ENCODE measurements around the gene SETDB2.

Gene SETDB2

GRCh38 chr13:49407068-49407467 is 37.0 kb upstream of the SETDB2 start:
- no peaks in the 10 kb centered on the region for H3K36me3 ChIP-seq (ENCODE audit: insufficient read depth, low read length)
- DNase-seq (ENCODE audit: low read depth, low spot score), result no peak
- no peak overlapping the region for H3K9ac ChIP-seq (ENCODE audit: insufficient read length)
- no peak for TF ChIP-seq FOXP2 (optimal IDR thresholded peaks at IDR 0.05; ENCODE audit: control extremely low read depth, extremely low read length, insufficient read depth)
- TF ChIP-seq POLR2AphosphoS5 (IDR thresholded peaks at IDR 0.05; ENCODE audit: borderline replicate concordance, low read depth, low read length), result no peak
- no peak for TF ChIP-seq EZH2 (IDR thresholded peaks at IDR 0.05)
- H3K4me3 ChIP-seq, result no peak overlapping the region
- no peak overlapping the region for H3K27ac ChIP-seq
- H3K9me3 ChIP-seq (ENCODE audit: low read depth, low read length), result no peaks in the 10 kb centered on the region

DNA sequence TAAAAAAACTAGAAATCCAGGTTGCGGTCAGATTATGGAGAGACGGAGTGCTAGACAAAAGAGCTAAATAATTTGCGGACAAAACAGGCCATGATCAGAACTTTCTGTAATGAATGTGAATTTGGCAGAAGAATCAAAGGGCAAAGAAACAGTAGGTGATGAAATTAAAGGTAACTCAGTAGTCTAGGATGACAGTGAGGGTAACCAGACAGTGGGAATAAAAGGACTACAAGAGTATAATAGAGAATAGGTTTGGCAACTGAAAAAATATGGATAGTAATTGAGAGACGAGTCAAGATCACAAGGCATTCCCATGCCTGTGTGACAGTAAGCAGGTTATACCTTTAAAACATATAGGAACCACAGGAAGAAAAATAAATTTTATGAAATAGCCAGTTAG is 36.1 kb upstream of the SETDB2 start:
- Histone ChIP-seq H3K4me3 (no peak overlapping the region), H3K9ac (ENCODE audit: insufficient read length) (no peak overlapping the region), H3K9me3 (ENCODE audit: low read depth, low read length) (no peaks in the 10 kb centered on the region), H3K27ac (no peak overlapping the region), H3K36me3 (ENCODE audit: insufficient read depth, low read length) (no peaks in the 10 kb centered on the region)
- no peak for TF ChIP-seq POLR2AphosphoS5 (IDR thresholded peaks at IDR 0.05; ENCODE audit: borderline replicate concordance, low read depth, low read length)
- TF ChIP-seq FOXP2 (optimal IDR thresholded peaks at IDR 0.05; ENCODE audit: control extremely low read depth, extremely low read length, insufficient read depth), result no peak
- TF ChIP-seq EZH2 (IDR thresholded peaks at IDR 0.05), result no peak
- DNase-seq (ENCODE audit: low read depth, low spot score), result no peak

DNA sequence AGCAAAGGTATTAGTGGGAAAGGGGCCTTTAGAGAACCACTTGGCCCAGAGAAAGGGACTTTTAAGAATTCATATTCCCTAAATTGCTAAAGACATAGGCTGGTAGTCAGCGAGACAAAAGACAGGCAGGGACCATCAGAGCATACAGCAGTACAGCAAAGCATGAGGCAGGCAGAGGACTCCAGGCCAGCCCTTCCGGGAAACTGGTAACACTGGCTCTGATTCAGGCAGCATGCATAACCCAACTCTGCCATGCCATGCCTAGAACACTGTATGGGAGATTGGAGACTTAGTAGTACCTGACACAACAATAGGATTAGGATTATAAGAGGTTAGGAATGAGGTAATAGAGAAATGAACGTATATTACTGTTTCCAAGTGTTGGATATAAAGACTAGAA is 35.1 kb upstream of the SETDB2 start:
- Histone ChIP-seq H3K36me3 (ENCODE audit: insufficient read depth, low read length) (no peaks in the 10 kb centered on the region), H3K9ac (ENCODE audit: insufficient read length) (no peak overlapping the region), H3K9me3 (ENCODE audit: low read depth, low read length) (no peaks in the 10 kb centered on the region), H3K4me3 (no peak overlapping the region), H3K27ac (no peak overlapping the region)
- no peak for DNase-seq (ENCODE audit: low read depth, low spot score)
- no peak for TF ChIP-seq EZH2 (IDR thresholded peaks at IDR 0.05)

GRCh38 chr13:49410006-49410405 is 34.1 kb upstream of the SETDB2 start:
- no peak overlapping the region for H3K27ac ChIP-seq
- no peak for DNase-seq (ENCODE audit: low read depth, low spot score)
- no peak for TF ChIP-seq FOXP2 (optimal IDR thresholded peaks at IDR 0.05; ENCODE audit: control extremely low read depth, extremely low read length, insufficient read depth)
- TF ChIP-seq EZH2 (IDR thresholded peaks at IDR 0.05), result no peak
- no peak for TF ChIP-seq POLR2AphosphoS5 (IDR thresholded peaks at IDR 0.05; ENCODE audit: borderline replicate concordance, low read depth, low read length)
- no peaks in the 10 kb centered on the region for H3K36me3 ChIP-seq (ENCODE audit: insufficient read depth, low read length)
- no peak overlapping the region for H3K9ac ChIP-seq (ENCODE audit: insufficient read length)
- no peaks in the 10 kb centered on the region for H3K9me3 ChIP-seq (ENCODE audit: low read depth, low read length)
- no peak overlapping the region for H3K4me3 ChIP-seq

DNA sequence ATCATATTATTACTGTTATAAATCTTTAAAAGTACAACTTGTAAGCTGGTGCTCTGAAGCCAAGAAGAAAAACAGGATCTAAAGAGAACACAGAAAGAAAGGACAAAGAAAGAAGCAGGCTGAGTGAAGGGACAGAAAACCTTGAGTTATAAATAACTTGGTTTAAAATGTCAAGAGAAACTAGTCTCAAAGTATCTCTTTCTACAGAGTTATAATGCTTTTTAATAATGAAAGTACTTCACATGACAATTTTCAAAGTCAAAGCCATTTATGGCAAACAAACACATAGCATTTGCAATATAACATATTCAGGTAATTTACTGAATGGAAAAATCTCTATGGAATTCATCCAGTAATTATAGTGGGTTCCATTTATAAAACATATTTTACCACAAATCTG is 33.6 kb upstream of the SETDB2 start:
- no peak overlapping the region for H3K9ac ChIP-seq (ENCODE audit: insufficient read length)
- TF ChIP-seq EZH2 (IDR thresholded peaks at IDR 0.05), result no peak
- TF ChIP-seq POLR2AphosphoS5 (IDR thresholded peaks at IDR 0.05; ENCODE audit: borderline replicate concordance, low read depth, low read length), result no peak
- TF ChIP-seq FOXP2 (optimal IDR thresholded peaks at IDR 0.05; ENCODE audit: control extremely low read depth, extremely low read length, insufficient read depth), result no peak
- H3K9me3 ChIP-seq (ENCODE audit: low read depth, low read length), result no peaks in the 10 kb centered on the region
- H3K4me3 ChIP-seq, result no peak overlapping the region
- DNase-seq (ENCODE audit: low read depth, low spot score), result no peak
- no peaks in the 10 kb centered on the region for H3K36me3 ChIP-seq (ENCODE audit: insufficient read depth, low read length)
- H3K27ac ChIP-seq, result no peak overlapping the region

DNA sequence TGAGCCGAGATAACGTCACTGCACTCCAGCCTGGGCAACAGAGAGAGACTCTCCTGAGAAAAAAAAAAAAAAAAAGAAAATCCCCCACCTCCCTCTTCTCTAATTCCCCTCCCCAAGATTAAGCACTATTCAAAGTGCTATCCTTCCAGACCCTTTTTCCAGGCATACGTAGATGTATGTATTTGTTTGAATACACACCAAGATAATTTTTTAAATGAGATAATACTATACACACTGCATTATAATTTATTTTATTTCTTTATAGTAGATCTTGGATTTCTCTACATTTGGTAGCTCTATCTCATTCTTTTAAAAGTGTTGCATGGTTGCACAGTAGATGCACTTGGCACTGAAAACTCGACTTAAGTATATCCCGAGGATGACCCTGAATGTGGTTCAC is 32.7 kb upstream of the SETDB2 start:
- no peaks in the 10 kb centered on the region for H3K36me3 ChIP-seq (ENCODE audit: insufficient read depth, low read length)
- no peak for DNase-seq (ENCODE audit: low read depth, low spot score)
- H3K9ac ChIP-seq (ENCODE audit: insufficient read length), result no peak overlapping the region
- H3K27ac ChIP-seq, result no peak overlapping the region
- no peak overlapping the region for H3K4me3 ChIP-seq
- no peaks in the 10 kb centered on the region for H3K9me3 ChIP-seq (ENCODE audit: low read depth, low read length)
- no peak for TF ChIP-seq POLR2AphosphoS5 (IDR thresholded peaks at IDR 0.05; ENCODE audit: borderline replicate concordance, low read depth, low read length)
- no peak for TF ChIP-seq FOXP2 (optimal IDR thresholded peaks at IDR 0.05; ENCODE audit: control extremely low read depth, extremely low read length, insufficient read depth)
- TF ChIP-seq EZH2 (IDR thresholded peaks at IDR 0.05), result no peak

- no peak for DNase-seq (ENCODE audit: low read depth, low spot score)
- no peak overlapping the region for H3K4me3 ChIP-seq
- H3K27ac ChIP-seq, result no peak overlapping the region
- H3K36me3 ChIP-seq (ENCODE audit: insufficient read depth, low read length), result no peaks in the 10 kb centered on the region
- no peaks in the 10 kb centered on the region for H3K9me3 ChIP-seq (ENCODE audit: low read depth, low read length)
- no peak for TF ChIP-seq FOXP2 (optimal IDR thresholded peaks at IDR 0.05; ENCODE audit: control extremely low read depth, extremely low read length, insufficient read depth)
- no peak for TF ChIP-seq EZH2 (IDR thresholded peaks at IDR 0.05)
- TF ChIP-seq POLR2AphosphoS5 (IDR thresholded peaks at IDR 0.05; ENCODE audit: borderline replicate concordance, low read depth, low read length), result no peak
- H3K9ac ChIP-seq (ENCODE audit: insufficient read length), result no peak overlapping the region
These were observed 31.3 kb upstream of the SETDB2 start for GRCh38 chr13:49412749-49413148.

DNA sequence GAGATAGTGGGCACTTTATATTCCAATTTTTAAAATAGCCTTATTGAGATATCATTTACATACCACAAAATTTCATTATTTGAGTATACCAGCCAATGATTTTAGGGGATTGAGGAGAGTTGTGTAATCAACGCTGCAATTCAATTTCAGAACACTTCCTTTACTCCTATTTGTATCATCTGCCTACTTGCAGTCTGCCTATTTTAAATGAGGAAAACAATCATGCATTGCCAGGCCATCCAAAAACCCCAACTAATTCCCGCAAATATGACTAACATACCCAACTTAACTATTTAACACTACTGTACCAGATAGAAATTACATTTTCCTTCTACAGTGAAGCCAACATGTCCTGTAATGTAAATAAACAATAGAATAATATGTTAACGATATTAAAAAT is 26.9 kb upstream of the SETDB2 start:
- TF ChIP-seq EZH2 (IDR thresholded peaks at IDR 0.05) (no peak), POLR2AphosphoS5 (IDR thresholded peaks at IDR 0.05; ENCODE audit: borderline replicate concordance, low read depth, low read length) (no peak), FOXP2 (optimal IDR thresholded peaks at IDR 0.05; ENCODE audit: control extremely low read depth, extremely low read length, insufficient read depth) (no peak)
- H3K36me3 ChIP-seq (ENCODE audit: insufficient read depth, low read length), result no peaks in the 10 kb centered on the region
- H3K9ac ChIP-seq (ENCODE audit: insufficient read length), result no peak overlapping the region
- H3K27ac ChIP-seq, result no peak overlapping the region
- DNase-seq (ENCODE audit: low read depth, low spot score), result no peak
- no peak overlapping the region for H3K4me3 ChIP-seq
- no peaks in the 10 kb centered on the region for H3K9me3 ChIP-seq (ENCODE audit: low read depth, low read length)

- DNase-seq (ENCODE audit: low read depth, low spot score), result no peak
These were observed 25.9 kb upstream of the SETDB2 start for GRCh38 chr13:49418206-49418605.

More at GRCh38 chr13:49418206-49418605, 25.9 kb upstream of the SETDB2 start:
- no peaks in the 10 kb centered on the region for H3K36me3 ChIP-seq (ENCODE audit: insufficient read depth, low read length)
- TF ChIP-seq FOXP2 (optimal IDR thresholded peaks at IDR 0.05; ENCODE audit: control extremely low read depth, extremely low read length, insufficient read depth), result no peak
- no peak for TF ChIP-seq POLR2AphosphoS5 (IDR thresholded peaks at IDR 0.05; ENCODE audit: borderline replicate concordance, low read depth, low read length)
- TF ChIP-seq EZH2 (IDR thresholded peaks at IDR 0.05), result no peak
- H3K4me3 ChIP-seq, result no peak overlapping the region
- no peaks in the 10 kb centered on the region for H3K9me3 ChIP-seq (ENCODE audit: low read depth, low read length)
- H3K27ac ChIP-seq, result no peak overlapping the region
- no peak overlapping the region for H3K9ac ChIP-seq (ENCODE audit: insufficient read length)
